Stimulated activated CD8-positive, alpha-beta memory T cell treated with anti-CD3 and anti-CD28 coated beads, Interleukin-15, amount 100 ng/mL, for 48 hours (primary cell): ENCODE data around the gene PSG7.
"Not testable (repeated sequence)": the region's sequence is repeated elsewhere in the genome, so short reads cannot be mapped to it uniquely, and the experiment has no call there.

Source experiments
- DNase-seq, 2 donors: peaks; one replicate each; pipeline ENCODE4 v3.0.0-alpha.2; 2020; ENCODE audit warnings: low read depth in 2 of 2

Gene PSG7

GRCh38 chr19:42913516-42913915 lies 23.5 kb downstream of the PSG7 start:
- DNase-seq = not testable (repeated sequence)

DNA sequence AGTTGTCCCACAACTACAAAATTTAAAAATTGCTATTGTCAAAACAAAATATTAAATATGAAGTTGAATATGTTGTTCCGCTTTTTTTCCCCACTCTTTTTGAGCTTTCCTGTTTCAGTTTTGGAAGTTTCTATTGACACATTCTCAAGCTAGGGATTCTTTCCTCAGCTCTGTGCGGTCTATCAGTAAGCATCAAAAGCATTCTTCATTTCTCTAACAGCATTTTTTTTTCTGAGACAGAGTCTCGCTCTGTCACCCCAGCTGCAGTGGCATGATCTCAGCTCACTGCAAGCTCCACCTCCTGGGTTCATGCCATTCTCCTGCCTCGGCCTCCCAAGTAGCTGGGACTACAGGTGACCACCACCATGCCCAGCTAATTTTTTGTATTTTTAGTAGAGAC lies 24.1 kb downstream of the PSG7 start:
- not testable (repeated sequence) for DNase-seq

DNA sequence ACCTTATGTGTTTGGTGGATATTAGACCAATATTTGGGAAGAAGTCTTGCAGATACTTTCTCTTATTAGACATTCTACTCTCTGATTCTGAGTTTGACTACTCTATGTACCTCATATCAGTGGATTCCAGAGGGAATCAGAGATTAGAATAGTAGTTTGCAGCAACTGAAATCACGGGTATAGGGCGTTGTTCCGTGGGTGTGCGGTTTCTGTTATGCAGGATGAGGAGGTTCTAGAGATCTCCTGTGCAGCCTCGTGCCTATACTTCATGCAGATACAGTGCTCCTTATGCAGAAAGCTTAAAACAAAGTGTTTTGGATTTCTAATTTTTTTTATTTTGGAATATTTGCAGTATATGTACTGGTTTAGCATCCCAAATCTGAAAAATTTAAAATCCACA lies 25.3 kb downstream of the PSG7 start:
- not testable (repeated sequence) for DNase-seq

- not testable (repeated sequence) for DNase-seq
Observed at GRCh38 chr19:42906162-42906561, 30.8 kb downstream of the PSG7 start.

DNA sequence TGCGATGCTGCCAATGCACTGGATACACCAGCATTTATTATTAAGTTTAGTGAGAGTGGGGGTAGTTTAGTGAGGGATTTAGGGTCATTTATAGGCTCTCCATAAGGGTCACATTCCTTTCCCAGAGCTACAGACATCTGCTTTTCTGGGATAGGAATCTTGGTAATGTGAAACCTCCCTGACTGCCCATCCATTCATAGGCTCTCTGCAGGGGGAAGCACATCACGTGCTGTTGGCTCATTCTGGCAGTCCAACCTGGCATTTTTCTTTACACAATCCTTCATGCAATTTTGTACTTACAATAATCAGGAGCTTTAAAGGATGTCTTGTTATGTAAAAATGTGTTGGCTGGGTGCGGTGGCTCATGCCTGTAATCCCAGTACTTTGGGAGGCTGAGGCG lies 36.4 kb downstream of the PSG7 start:
- DNase-seq = not testable (repeated sequence)

GRCh38 chr19:42899674-42900073 lies 37.3 kb downstream of the PSG7 start:
- not testable (repeated sequence) for DNase-seq

GRCh38 chr19:42899110-42899509 lies 37.9 kb downstream of the PSG7 start:
- DNase-seq = not testable (repeated sequence)

DNA sequence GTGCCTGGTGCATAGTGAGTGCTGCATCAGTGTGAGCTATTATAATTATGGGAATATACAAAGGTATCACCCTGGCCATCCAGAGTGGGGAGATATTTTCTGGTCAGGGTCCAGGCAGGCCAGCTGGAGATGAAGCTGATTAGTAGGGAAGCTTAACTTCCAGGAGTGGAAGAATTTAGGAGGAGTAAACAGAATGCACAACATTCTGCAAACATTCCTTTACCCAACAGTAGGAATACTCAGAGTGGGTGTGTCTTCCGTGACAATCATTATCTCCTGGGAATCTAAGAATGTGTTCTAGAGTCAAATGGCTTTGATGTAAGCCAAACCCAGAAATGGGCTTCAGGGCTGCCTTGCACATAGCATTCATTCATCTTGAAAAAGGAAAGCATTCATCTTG lies 38.4 kb downstream of the PSG7 start:
- not testable (repeated sequence) for DNase-seq

DNA sequence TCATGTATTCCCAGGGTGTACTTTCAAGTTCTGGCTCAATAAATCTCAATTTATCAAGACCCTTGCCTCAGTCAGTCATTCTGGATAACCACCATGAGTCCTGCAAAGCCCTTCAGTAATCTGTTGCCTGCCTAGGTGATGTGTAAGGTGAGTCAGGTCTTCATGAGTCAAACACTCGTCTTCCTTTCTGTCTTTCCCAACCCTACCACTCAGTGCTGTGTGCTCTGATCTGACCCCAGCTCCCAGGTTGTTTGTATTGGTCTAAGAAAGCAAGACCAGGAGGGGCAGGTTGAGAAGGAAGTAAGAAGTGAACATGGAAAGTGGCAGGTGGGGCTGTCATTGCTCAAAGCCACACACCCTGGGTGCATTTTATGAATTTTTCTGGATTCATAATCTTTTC lies 39.3 kb downstream of the PSG7 start:
- DNase-seq = not testable (repeated sequence)

GRCh38 chr19:42890446-42890845 lies 46.6 kb downstream of the PSG7 start:
- not testable (repeated sequence) for DNase-seq

DNA sequence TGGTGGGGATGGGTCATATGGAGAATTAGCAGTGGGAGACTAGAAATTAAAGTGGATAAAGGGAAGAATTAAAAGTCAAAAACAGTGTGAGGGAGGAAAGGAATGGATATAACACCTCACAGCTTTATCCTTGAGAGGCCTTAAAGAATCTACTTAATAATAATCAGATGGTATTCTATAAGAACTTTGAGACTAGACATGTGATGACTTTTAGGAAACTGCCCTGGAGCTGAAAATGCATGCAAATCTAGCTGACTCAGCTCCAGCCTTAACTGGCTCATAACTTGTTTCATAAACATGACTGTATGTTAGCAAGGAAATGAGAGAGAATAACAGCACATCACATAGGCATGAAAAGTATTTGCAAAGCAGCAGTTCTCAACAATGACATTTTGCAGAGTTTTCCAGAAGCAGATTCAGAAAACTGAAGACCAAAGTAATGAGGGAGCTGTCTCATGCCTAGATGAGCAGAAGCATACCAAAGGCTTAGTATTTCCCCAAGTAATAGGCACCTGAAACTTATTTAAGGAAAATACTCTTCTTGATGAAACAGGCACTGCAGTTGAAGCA lies 49.0 kb downstream of the PSG7 start:
- DNase-seq = not testable (repeated sequence)

- not testable (repeated sequence) for DNase-seq
Observed at GRCh38 chr19:42882730-42883129, 54.3 kb downstream of the PSG7 start.

DNA sequence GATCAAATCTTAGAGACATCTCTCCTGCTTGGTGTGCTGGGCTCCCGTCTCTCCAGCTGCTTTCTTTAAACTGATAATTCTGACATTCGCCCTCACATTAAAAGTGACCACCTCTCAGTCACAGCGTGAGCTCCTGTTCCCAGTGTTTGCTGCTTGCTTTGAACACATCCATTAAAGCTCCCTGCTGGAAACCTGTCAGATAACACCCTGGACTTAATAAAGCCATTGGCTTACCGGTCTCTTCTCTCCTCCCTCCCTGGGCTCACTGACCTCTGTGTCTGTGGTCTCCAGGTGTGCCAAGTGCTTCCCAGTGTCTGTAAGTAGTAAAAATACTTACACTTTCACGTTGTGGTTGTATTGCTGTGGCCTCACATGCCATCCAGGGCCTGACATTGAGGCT lies 55.0 kb downstream of the PSG7 start:
- DNase-seq = not testable (repeated sequence)

DNA sequence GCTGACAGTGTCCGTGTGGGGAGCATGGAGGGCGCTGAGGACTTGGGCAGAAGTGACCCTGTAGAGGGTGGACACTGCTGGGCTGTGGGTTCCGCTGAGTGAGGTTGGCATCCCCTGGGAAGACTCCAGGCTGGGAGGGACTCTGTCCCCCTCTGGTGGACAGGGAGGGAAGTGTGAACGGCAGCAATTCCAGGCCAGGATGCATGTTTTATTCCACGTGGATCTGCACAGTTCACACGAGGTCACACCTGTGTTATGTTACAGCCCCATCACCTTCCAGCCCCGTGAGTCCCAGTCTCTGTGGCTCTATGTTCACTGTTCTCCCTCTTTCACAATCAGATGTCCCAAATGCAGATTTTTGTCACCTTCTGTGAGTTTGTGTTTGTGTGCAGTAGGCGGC lies 55.7 kb downstream of the PSG7 start:
- DNase-seq = not testable (repeated sequence)

DNA sequence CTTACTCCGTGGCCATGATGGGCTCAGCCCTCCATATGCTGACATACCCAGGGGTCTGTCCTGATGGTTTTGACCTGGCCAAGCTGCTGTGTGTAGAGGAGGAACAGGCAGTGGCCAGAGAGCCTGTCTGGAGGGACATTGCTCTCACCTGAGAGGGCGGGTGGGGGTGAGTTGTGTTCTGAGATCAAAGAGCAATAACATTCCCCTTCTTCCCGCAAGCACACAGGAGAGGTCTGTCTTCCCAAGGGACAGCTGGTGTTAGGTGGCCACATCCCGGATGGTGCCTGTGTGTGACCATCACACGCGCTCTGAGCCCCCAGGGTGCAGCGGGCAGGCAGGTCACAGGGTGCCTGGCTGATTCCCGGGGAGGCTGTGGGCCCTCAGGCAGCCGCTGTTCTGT lies 56.4 kb downstream of the PSG7 start:
- DNase-seq = not testable (repeated sequence)

DNA sequence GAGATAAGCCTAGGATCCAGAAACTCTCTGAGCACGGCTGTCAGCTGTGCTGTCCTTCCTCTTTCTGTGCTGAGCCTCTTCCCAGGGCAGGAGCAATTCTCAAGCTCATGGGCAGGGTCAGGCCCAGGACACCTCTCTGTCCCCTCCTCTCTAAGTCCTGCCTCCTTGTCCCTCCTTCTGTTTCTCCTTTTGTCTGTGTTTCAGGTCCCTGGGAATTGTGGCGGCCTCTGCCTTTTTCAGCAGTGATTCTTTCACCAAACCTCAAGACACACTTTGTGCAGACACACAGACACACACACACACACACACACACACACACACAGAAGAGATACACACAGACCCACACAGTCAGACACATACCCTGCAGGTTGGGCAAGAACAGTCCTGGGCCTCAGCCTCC lies 57.4 kb downstream of the PSG7 start, which contains the start of gene PSG1:
Gene PSG1 (minus strand): TSS at position 101 of the 400 bp plus-strand sequence. CDS start 132 bp downstream, outside the sequence.
- no peak for DNase-seq

- not testable (repeated sequence) for DNase-seq
Observed at GRCh38 chr19:42876596-42876995, 60.4 kb downstream of the PSG7 start.

DNA sequence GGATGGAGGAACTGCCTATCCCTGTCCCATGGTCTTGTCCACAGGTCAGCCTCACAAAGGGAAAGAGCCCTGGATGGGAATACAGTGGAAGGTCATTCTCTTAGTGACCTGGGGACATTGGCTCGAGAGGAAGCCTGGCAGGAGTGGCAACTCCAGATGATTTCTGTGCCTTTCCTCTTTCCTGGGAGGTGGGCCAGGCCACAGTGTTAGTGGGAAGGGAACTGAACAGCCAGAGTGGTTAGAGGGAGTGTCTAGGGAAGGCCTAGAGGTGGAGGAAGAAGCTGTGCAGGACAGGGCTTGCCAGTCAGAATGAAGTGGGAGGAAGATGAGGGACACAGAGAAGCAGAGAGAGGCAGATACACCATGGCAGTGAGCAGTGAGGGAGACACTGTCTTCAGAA lies 61.1 kb downstream of the PSG7 start:
- DNase-seq = not testable (repeated sequence)

GRCh38 chr19:42874901-42875813 lies 61.9 kb downstream of the PSG7 start:
- not testable (repeated sequence) for DNase-seq

- DNase-seq = not testable (repeated sequence)
Observed at GRCh38 chr19:42874136-42874535, 62.9 kb downstream of the PSG7 start.
